Upper lobe of right lung (tissue), 1 donor: ENCODE data around the gene FKBP1B. TPM values are rescaled to one million over a fixed set of nuclear protein-coding genes. Genes with fewer than 3 reads are reported as not detected.

Experiments used
- ATAC-seq: fragments of 200-7000 bp; cut with Tn5 transposase; one replicate; pipeline ENCODE4 v1.9.1; 2020; ENCODE audit warnings: mild to moderate bottlenecking, moderate library complexity
- DNase-seq: peaks from one replicate; pipeline ENCODE4 v3.0.0-alpha.2; 2020
- H3K27ac ChIP-seq: fragments of 200-600 bp; one replicate; pipeline ENCODE4 v1.8.0; 2022
- H3K27me3 ChIP-seq: fragments of 200-600 bp; one replicate; pipeline ENCODE4 v1.8.0; 2022; ENCODE audit warnings: mild to moderate bottlenecking
- H3K36me3 ChIP-seq: fragments of 200-600 bp; one replicate; pipeline ENCODE4 v1.8.0; 2022
- H3K4me1 ChIP-seq: fragments of 200-600 bp; one replicate; pipeline ENCODE4 v1.8.0; 2022
- H3K4me3 ChIP-seq: fragments of 200-600 bp; one replicate; pipeline ENCODE4 v1.8.0; 2022; ENCODE audit warnings: mild to moderate bottlenecking
- H3K9me3 ChIP-seq: fragments of 200-600 bp; one replicate; pipeline ENCODE4 v1.8.0; 2022
- intact Hi-C: fragments of 100-400 bp; cut with DNase I; formaldehyde crosslinking; loops from one replicate; pipeline ENCODE4 v1.11.0; 2022
- long read RNA-seq: library from polyadenylated mRNA; unstranded; transcript quantifications from one replicate; pipeline ENCODE4 v2.0.0, GENCODE V29; 2021
- total RNA-seq: library from RNA; stranded (reverse); fragmentation: NEBNext Ultra II Directional; extraction: Animal tissue kit (Norgen Biotek cat#: 25700); gene quantifications from one replicate; pipeline ENCODE4 v1.2.1, GENCODE V29; 2021
- TF ChIP-seq, protein P1 (sequence below): fragments of 200-600 bp; IDR thresholded peaks from one replicate; pipeline ENCODE4 v1.8.0; 2022; ENCODE audit warnings: antibody characterized with exemption
- donor health status: DM: no; HTN: yes; CAD: no; lungs with severe emphysema.

Gene FKBP1B
- total RNA-seq, result 13.2 TPM
- long read RNA-seq, transcript FKBP1B-202 (4 exons, 1,010 nt), result minor isoform, 6 of 17 reads
- long read RNA-seq, transcript FKBP1B-201 (4 exons, 952 nt), result major isoform, 7 of 17 reads
- long read RNA-seq, partial matches to known transcripts, result 0 of 17 reads
- long read RNA-seq, other reads (novel, unspliced or antisense), result 4 of 17 reads

DNA sequence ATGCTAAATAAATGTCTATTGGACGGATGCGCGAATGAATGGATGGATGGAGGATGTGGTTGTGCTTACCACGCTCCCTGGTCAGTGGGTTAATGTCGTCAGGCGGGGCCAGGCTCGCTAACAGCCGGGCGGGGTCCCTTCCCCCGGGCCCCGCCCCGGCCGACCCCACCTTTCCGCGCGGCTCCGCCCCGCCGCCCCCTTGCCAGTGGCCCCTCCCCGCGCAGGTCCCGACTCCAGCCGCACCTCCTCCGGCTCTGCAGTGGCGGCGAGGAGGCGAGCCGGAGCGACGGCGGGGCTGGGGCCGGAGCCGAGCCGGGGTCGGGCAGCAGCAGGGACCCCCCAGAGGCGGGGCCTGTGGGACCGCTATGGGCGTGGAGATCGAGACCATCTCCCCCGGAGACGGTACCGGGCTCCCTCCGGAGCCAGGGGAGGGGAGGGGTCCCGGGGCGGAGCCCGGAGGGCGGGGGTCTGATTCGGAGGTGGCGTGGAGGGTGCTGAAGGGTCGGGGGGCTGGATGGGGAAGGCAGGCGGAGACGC is at the start of gene FKBP1B:
TSS of gene FKBP1B (plus strand) at position 257 of the 537 bp plus-strand sequence. CDS start at position 366, 109 bp downstream.
- Histone ChIP-seq H3K36me3 (no peaks in the 10 kb centered on the region), H3K4me1 (peaks cover 17% of the 10 kb centered on the region), H3K27me3 (no peaks in the 10 kb centered on the region), H3K9me3 (no peaks in the 10 kb centered on the region), H3K4me3 (peak within 1 kb of the TSS; percentile 78), H3K27ac (no peak within 1 kb of the TSS)
- peak; percentile 84 for DNase-seq
- ATAC-seq, result peak; percentile 73
- TF ChIP-seq, protein P1, sequence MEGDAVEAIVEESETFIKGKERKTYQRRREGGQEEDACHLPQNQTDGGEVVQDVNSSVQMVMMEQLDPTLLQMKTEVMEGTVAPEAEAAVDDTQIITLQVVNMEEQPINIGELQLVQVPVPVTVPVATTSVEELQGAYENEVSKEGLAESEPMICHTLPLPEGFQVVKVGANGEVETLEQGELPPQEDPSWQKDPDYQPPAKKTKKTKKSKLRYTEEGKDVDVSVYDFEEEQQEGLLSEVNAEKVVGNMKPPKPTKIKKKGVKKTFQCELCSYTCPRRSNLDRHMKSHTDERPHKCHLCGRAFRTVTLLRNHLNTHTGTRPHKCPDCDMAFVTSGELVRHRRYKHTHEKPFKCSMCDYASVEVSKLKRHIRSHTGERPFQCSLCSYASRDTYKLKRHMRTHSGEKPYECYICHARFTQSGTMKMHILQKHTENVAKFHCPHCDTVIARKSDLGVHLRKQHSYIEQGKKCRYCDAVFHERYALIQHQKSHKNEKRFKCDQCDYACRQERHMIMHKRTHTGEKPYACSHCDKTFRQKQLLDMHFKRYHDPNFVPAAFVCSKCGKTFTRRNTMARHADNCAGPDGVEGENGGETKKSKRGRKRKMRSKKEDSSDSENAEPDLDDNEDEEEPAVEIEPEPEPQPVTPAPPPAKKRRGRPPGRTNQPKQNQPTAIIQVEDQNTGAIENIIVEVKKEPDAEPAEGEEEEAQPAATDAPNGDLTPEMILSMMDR, result no peak
- intact Hi-C loops, result no loop called here

DNA sequence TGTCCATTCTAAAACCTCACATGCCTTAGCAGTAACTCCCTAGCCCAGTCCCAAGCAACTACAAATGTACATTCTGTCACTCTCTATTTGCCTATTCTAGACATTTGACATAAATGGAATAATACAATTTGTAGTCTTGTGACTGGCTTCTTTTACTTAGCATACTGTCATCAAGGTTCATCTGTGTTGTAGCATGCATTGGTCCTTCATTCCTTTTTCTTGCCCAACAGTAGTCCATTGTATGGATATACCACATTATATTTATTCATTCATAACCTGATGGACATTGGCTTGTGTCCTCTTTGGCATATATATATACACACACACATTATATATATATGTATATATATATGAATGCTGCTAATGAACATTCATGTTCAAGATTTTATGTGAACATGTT is 41.8 kb upstream of the FKBP1B start:
- DNase-seq, result no peak
- intact Hi-C loops, result no loop called here
- Histone ChIP-seq H3K27me3 (peaks cover 27% of the 10 kb centered on the region), H3K36me3 (no peaks in the 10 kb centered on the region), H3K27ac (no peak overlapping the region), H3K4me3 (no peak overlapping the region), H3K9me3 (no peaks in the 10 kb centered on the region), H3K4me1 (peaks cover 12% of the 10 kb centered on the region)
- TF ChIP-seq, protein P1, result no peak
- ATAC-seq, result no peak

DNA sequence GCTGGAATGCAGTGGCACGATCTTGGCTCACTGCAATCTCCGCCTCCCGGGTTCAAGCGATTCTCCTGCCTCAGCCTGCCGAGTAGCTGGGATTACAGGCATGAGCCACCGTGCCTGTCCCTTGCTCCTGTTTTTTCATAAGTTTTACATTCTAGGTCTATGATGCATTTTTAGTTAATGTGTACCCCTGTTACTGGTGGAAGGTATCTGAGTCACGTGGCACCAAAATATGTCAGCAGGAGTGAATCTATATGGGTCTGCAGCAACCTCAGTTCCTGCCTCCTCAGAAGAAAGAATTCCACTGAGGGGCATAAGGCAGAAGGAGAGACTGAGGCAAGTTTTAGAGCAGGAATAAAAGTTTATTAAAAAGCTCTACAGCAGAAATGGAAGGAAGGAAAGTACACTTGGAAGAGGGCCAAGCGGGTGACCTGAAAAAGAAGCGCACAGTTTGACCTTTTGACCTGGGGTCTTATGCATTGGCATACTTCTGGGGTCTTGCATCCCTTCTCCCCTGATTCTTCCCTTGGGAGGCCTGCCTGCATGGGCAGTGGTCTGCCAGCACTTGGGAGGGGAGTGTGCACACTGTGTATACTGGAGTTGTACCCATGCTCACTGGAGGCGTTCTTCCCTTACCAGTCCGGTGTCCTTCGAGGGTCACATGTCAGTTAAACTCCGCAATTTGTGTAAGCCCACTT is 40.7 kb upstream of the FKBP1B start:
- intact Hi-C loops, result no loop called here

DNA sequence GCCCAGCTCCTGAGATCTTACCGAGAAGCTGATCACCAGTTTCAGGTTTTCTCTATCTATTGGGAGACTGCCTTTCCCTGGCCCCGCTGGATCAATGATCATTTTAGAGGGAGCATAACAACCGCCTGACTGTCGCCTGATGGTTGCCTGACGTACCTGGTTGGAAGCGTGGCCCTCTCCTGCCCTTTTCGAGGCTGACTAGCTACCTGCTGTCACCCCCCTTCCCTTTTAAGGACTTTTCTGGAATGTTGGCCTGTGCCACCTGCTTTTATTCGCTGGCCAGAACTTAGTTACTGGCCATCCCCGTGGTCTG is 40.2 kb upstream of the FKBP1B start:
- DNase-seq (no peak), ATAC-seq (no peak)
- H3K36me3 ChIP-seq, result no peaks in the 10 kb centered on the region
- no peaks in the 10 kb centered on the region for H3K9me3 ChIP-seq
- peaks cover 27% of the 10 kb centered on the region for H3K27me3 ChIP-seq
- TF ChIP-seq, protein P1, result no peak
- intact Hi-C loops, result no loop called here
- H3K4me1 ChIP-seq, result peaks cover 12% of the 10 kb centered on the region
- H3K4me3 ChIP-seq, result no peak overlapping the region
- H3K27ac ChIP-seq, result no peak overlapping the region

More for the DNA sequence above, 40.7 kb upstream of the FKBP1B start:
- no peak overlapping the region for H3K4me3 ChIP-seq
- peaks cover 12% of the 10 kb centered on the region for H3K4me1 ChIP-seq
- H3K36me3 ChIP-seq, result no peaks in the 10 kb centered on the region
- DNase-seq (no peak), ATAC-seq (no peak)
- H3K27me3 ChIP-seq, result peaks cover 27% of the 10 kb centered on the region
- no peak overlapping the region for H3K27ac ChIP-seq
- TF ChIP-seq, protein P1, result no peak
- no peaks in the 10 kb centered on the region for H3K9me3 ChIP-seq

DNA sequence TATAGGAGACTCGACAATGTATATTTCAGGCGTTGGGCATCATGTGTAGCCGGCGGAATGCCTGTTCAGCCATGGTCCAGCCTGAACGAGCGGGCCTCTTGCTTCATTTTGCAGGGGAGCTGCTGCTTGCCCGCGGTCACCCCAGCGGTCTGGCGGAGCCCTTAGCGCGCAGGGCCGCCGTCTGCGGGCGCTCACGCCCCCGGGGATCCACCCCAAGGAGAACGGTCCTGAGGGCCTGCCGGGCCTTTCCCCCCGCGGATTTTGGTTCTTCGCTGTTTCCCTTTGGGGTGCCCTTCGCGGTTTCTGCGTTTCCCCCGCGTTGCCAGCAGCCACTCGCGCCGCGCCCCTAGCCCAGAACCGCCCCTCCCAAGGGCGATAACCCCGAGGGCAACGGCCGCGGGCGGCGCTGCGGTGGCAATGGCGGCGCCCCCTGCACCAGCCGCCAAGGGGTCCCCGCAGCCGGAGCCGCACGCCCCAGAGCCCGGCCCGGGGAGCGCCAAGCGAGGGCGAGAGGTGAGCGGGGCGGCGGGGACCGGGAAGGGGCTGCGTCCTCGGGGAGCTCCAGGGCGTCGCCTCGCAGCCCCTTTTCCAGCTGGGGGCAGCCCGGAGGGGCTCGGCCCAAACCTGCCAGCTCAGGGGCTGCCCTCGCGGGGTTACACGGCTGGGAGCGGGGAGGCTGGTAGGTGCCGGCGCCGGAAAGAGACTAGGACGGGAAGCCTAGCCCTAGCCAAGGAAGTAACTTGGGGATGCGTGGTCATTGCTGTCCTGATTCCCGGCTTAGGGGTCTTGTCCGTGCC is 39.7 kb upstream of the FKBP1B start, which contains the start of gene MFSD2B:
TSS of gene MFSD2B (plus strand) at position 406 of the 797 bp plus-strand sequence. CDS start at position 418, 12 bp downstream.
- Histone ChIP-seq H3K4me1 (peaks cover 12% of the 10 kb centered on the region), H3K36me3 (no peaks in the 10 kb centered on the region), H3K27me3 (peaks cover 27% of the 10 kb centered on the region), H3K9me3 (no peaks in the 10 kb centered on the region), H3K4me3 (peak within 1 kb of the TSS; percentile 37), H3K27ac (peak within 1 kb of the TSS; percentile 24)
- ATAC-seq (peak; percentile 53), DNase-seq (no peak)
- TF ChIP-seq, protein P1, result no peak
- intact Hi-C loops, result no loop called here
